ENCODE measurements around the gene KLHL14.

KLHL14 gene

GRCh38 chr18:32764611-32765244 is 8.1 kb downstream of the KLHL14 start:
- DNase-seq (ENCODE audit: low read depth in 1 of 2, low spot score in 1 of 2), result no peak
- TF ChIP-seq CTCF (IDR thresholded peaks at IDR 0.05; ENCODE audit: insufficient read depth, low read length) (no peak), POLR2AphosphoS5 (IDR thresholded peaks at IDR 0.05; ENCODE audit: low read depth) (no peak), GABPA (IDR thresholded peaks at IDR 0.05; ENCODE audit: low read depth) (no peak), SPI1 (IDR thresholded peaks at IDR 0.05; ENCODE audit: borderline replicate concordance, low read depth) (no peak)
- TF ChIP-seq, protein P1, sequence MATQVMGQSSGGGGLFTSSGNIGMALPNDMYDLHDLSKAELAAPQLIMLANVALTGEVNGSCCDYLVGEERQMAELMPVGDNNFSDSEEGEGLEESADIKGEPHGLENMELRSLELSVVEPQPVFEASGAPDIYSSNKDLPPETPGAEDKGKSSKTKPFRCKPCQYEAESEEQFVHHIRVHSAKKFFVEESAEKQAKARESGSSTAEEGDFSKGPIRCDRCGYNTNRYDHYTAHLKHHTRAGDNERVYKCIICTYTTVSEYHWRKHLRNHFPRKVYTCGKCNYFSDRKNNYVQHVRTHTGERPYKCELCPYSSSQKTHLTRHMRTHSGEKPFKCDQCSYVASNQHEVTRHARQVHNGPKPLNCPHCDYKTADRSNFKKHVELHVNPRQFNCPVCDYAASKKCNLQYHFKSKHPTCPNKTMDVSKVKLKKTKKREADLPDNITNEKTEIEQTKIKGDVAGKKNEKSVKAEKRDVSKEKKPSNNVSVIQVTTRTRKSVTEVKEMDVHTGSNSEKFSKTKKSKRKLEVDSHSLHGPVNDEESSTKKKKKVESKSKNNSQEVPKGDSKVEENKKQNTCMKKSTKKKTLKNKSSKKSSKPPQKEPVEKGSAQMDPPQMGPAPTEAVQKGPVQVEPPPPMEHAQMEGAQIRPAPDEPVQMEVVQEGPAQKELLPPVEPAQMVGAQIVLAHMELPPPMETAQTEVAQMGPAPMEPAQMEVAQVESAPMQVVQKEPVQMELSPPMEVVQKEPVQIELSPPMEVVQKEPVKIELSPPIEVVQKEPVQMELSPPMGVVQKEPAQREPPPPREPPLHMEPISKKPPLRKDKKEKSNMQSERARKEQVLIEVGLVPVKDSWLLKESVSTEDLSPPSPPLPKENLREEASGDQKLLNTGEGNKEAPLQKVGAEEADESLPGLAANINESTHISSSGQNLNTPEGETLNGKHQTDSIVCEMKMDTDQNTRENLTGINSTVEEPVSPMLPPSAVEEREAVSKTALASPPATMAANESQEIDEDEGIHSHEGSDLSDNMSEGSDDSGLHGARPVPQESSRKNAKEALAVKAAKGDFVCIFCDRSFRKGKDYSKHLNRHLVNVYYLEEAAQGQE (IDR thresholded peaks at IDR 0.05; ENCODE audit: insufficient replicate concordance, low read depth), result no peak
- Histone ChIP-seq H3K27ac (replicated peaks) (no peak overlapping the region), H3K27me3 (ENCODE audit: insufficient read depth, poor library complexity, severe bottlenecking) (peaks cover 15% of the 10 kb centered on the region), H3K4me3 (replicated peaks; ENCODE audit: insufficient read depth, low read length) (no peak overlapping the region)

GRCh38 chr18:32763293-32763692 is 9.5 kb downstream of the KLHL14 start:
- DNase-seq (ENCODE audit: low read depth in 1 of 2, low spot score in 1 of 2), result no peak
- TF ChIP-seq CTCF (IDR thresholded peaks at IDR 0.05; ENCODE audit: insufficient read depth, low read length) (no peak), POLR2AphosphoS5 (IDR thresholded peaks at IDR 0.05; ENCODE audit: low read depth) (no peak), GABPA (IDR thresholded peaks at IDR 0.05; ENCODE audit: low read depth) (no peak), SPI1 (IDR thresholded peaks at IDR 0.05; ENCODE audit: borderline replicate concordance, low read depth) (no peak)
- TF ChIP-seq, protein P1 (IDR thresholded peaks at IDR 0.05; ENCODE audit: insufficient replicate concordance, low read depth), result no peak

GRCh38 chr18:32761231-32761630 is 11.6 kb downstream of the KLHL14 start:
- H3K4me3 ChIP-seq (replicated peaks; ENCODE audit: insufficient read depth, low read length), result no peak overlapping the region
- DNase-seq (ENCODE audit: low read depth in 1 of 2, low spot score in 1 of 2), result no peak
- TF ChIP-seq GABPA (IDR thresholded peaks at IDR 0.05; ENCODE audit: low read depth) (no peak), SPI1 (IDR thresholded peaks at IDR 0.05; ENCODE audit: borderline replicate concordance, low read depth) (no peak), CTCF (IDR thresholded peaks at IDR 0.05; ENCODE audit: insufficient read depth, low read length) (no peak), POLR2AphosphoS5 (IDR thresholded peaks at IDR 0.05; ENCODE audit: low read depth) (no peak)
- TF ChIP-seq, protein P1 (IDR thresholded peaks at IDR 0.05; ENCODE audit: insufficient replicate concordance, low read depth), result no peak
- no peaks in the 10 kb centered on the region for H3K27me3 ChIP-seq (ENCODE audit: insufficient read depth, poor library complexity, severe bottlenecking)
- no peak overlapping the region for H3K27ac ChIP-seq (replicated peaks)

More at GRCh38 chr18:32763293-32763692, 9.5 kb downstream of the KLHL14 start:
- Histone ChIP-seq H3K27me3 (ENCODE audit: insufficient read depth, poor library complexity, severe bottlenecking) (peaks cover 6% of the 10 kb centered on the region), H3K27ac (replicated peaks) (no peak overlapping the region), H3K4me3 (replicated peaks; ENCODE audit: insufficient read depth, low read length) (no peak overlapping the region)
